Ectodermal cell (in vitro differentiated cells): ENCODE results near the gene TBC1D13.
"Not testable (repeated sequence)": the region's sequence is repeated elsewhere in the genome, so short reads cannot be mapped to it uniquely, and the experiment has no call there.

Experiments used
- H3K27ac ChIP-seq: 2 replicates; pipeline ENCODE4 v1.7.0; 2013; ENCODE audit warnings: mild to moderate bottlenecking, low read depth, low read length; ENCODE audit not compliant: insufficient read depth, poor library complexity, severe bottlenecking
- H3K27me3 ChIP-seq: 2 replicates; pipeline ENCODE4 v1.7.0; 2013; ENCODE audit warnings: mild to moderate bottlenecking, low read length; ENCODE audit not compliant: insufficient read depth, control insufficient read depth, poor library complexity, severe bottlenecking
- H3K36me3 ChIP-seq: one replicate; pipeline ENCODE4 v1.7.0; 2013; ENCODE audit warnings: low read length; ENCODE audit not compliant: control insufficient read depth, insufficient read depth
- H3K4me1 ChIP-seq: one replicate; pipeline ENCODE4 v1.7.0; 2013; ENCODE audit warnings: low read length; ENCODE audit not compliant: control insufficient read depth, insufficient read depth
- H3K4me3 ChIP-seq: 2 replicates; pipeline ENCODE4 v1.7.0; 2013; ENCODE audit warnings: low read depth, low read length, control low read depth; ENCODE audit not compliant: insufficient read depth
- H3K9me3 ChIP-seq: 2 replicates; pipeline ENCODE4 v1.7.0; 2013; ENCODE audit warnings: mild to moderate bottlenecking, low read length, moderate library complexity; ENCODE audit not compliant: control insufficient read depth
- WGBS, 2 experiments: methylation state at CpG; one replicate each; pipeline ENCODE4 v1.1.7; 2013; ENCODE audit warnings: missing lambda C conversion rate in 2 of 2; 5-methylcytosine and 5-hydroxymethylcytosine counted together

Gene TBC1D13

DNA sequence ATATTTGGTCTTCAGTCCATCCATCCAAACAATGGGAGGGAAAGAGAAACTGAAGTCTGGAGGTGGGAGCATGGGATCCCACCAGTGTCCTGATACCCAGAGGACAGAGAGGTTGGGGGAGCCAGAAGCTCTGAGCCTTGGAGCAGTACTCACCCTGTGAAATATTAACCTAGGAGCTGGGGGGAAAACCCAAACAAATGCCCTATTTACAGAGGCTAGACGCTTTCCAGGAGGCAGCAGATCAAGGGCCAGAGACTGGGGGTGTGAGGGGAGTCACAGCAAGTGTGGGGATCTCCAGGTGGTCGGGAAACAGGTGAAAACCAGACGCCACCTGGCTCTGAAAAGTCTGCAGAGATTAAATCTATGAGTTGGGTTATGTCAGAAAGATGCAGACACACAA is 21.6 kb upstream of the TBC1D13 start:
- Histone ChIP-seq H3K27ac (no peak overlapping the region), H3K27me3 (no peaks in the 10 kb centered on the region), H3K4me3 (no peak overlapping the region), H3K4me1 (no peaks in the 10 kb centered on the region), H3K36me3 (no peaks in the 10 kb centered on the region), H3K9me3 (no peaks in the 10 kb centered on the region)
- WGBS, 2 experiments = 92 to 93% methylated on average over 3 of the region's 3 CpGs

DNA sequence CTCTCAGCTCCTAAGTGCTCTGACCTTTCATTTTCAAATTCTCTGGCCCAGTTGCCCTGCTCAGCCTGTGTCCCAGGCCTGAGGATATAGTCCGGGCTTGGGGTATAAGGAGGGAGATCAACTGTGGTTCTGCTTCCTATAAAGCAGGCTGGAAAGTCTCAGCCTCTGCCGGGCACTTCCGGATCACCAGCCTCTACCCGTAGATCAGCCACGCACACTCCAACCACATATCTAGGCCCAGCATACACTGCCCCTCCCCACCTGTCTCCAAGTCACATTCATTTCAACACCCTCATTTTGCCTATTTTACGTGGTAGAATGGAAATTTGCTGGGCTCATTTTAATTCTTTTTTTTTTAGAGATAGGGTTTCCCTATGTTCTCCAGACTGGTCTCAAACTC is 18.4 kb upstream of the TBC1D13 start:
- WGBS, 2 experiments = 94 to 96% methylated on average over 6 of the region's 6 CpGs

DNA sequence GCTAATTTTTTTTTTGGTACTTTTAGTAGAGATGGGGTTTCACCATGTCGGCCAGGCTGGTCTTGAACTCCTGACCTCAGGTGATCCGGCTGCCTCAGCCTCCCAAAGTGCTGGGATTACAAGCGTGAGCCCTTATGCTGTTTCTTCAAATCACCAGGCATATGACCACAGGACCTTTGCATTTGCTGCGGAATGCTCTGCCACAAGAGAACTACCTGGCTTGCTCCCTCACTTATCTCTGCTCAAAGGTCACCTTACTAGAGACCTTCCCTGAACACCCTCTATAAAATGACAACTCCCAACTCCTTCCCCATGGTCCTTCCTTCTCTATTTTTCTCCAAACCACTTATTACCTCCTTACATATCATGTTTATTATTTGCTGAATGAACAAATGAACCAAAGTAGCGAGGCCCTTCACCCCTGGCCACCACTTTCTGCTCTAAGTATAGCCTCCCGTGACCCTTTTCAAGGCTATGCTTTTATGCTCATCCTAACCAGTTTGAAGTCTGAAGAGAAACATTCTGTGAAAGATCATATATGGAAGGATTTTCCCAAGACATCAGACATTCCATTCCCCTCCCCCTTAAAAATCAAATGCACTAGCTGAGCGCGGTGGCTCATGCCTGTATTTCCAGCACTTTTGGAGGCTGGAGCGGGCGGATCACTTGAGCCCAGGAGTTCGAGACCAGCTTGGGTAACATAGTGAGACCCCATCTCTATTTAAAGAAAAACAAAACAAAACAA is 16.6 kb upstream of the TBC1D13 start:
- H3K27ac ChIP-seq = no peak overlapping the region
- H3K9me3 ChIP-seq = no peaks in the 10 kb centered on the region
- no peaks in the 10 kb centered on the region for H3K27me3 ChIP-seq
- H3K36me3 ChIP-seq = no peaks in the 10 kb centered on the region
- peaks cover 5% of the 10 kb centered on the region for H3K4me1 ChIP-seq
- WGBS, 2 experiments = 86 to 89% methylated on average over 11 of the region's 11 CpGs
- peak overlapping the region; percentile 85 for H3K4me3 ChIP-seq

More for the DNA sequence above, 18.4 kb upstream of the TBC1D13 start:
- Histone ChIP-seq H3K36me3 (no peaks in the 10 kb centered on the region), H3K27me3 (no peaks in the 10 kb centered on the region), H3K4me3 (no peak overlapping the region), H3K4me1 (peaks cover 5% of the 10 kb centered on the region), H3K9me3 (no peaks in the 10 kb centered on the region), H3K27ac (no peak overlapping the region)

DNA sequence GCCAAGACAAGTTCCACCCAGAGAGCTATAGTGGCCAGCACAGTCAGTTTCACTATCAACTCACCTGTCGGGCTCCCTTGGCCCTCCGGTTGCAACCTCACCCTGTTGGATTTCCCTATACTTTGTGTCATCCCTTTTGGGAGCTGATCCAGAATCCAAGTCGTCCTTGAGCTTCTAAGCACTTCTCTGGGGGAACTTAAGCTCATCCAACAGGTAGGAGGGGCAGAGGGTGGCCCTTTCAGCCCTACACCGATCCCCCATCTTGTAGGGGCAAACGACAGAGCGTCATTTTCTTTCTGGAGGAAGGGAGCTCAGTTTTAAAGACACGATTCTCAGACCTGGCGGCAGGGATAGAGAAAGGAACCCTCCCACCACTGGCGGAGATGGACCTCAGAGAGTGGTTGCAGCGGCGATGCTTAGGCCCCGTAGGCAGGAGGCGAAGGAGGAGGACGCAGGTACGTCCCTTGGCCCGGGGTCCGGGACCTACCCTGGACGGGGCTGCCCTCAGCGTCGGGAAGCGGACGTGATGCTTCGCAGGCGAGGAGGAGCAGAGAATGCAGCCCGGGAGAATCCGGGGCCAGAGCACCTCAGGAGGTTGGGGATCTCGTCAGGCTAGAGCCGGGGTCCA is 15.8 kb upstream of the TBC1D13 start:
- Histone ChIP-seq H3K27me3 (no peaks in the 10 kb centered on the region), H3K4me1 (peaks cover 5% of the 10 kb centered on the region), H3K9me3 (no peaks in the 10 kb centered on the region), H3K4me3 (peak overlapping the region; percentile 85), H3K27ac (peak overlapping the region; percentile 77), H3K36me3 (no peaks in the 10 kb centered on the region)
- 4% methylated on average over 28 of the region's 28 CpGs for whole genome bisulfite sequencing, 2 experiments

- no peaks in the 10 kb centered on the region for H3K36me3 ChIP-seq
- no peaks in the 10 kb centered on the region for H3K27me3 ChIP-seq
- H3K4me3 ChIP-seq = peak within 1 kb of the TSS; percentile 85
- H3K9me3 ChIP-seq = no peaks in the 10 kb centered on the region
- peaks cover 5% of the 10 kb centered on the region for H3K4me1 ChIP-seq
- WGBS, 2 experiments = 5 to 6% methylated on average over 72 of the region's 72 CpGs
- peak within 1 kb of the TSS; percentile 77 for H3K27ac ChIP-seq
Measured at GRCh38 chr9:128771745-128772519, 15.1 kb upstream of the TBC1D13 start, which contains the start of gene ZER1. ZER1 (minus strand) TSS chr9:128771927; CDS start chr9:128755565, 16,362 bp downstream.

DNA sequence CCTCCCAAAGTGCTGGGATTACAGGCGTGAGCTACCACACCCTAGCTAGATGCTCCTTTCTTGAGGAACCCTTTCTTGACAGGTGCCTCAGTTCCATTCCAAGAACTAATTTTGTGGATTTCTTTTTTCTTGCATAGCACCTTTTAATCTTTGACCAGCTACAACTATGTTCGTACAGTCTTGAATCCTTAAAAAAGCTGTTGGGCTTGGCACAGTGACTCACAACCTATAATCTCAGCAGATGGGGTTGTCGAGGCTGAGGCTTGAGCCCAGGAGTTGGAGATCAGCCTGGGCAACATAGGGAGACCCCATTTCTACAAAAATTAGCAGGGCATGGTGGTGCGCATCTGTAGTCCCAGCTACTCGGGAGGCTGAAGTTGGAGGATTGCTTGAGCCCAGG is 14.0 kb upstream of the TBC1D13 start:
- H3K27me3 ChIP-seq = no peaks in the 10 kb centered on the region
- H3K9me3 ChIP-seq = no peaks in the 10 kb centered on the region
- H3K27ac ChIP-seq = no peak overlapping the region
- 94 to 96% methylated on average over 5 of the region's 5 CpGs for WGBS, 2 experiments
- H3K36me3 ChIP-seq = no peaks in the 10 kb centered on the region
- peaks cover 5% of the 10 kb centered on the region for H3K4me1 ChIP-seq
- no peak overlapping the region for H3K4me3 ChIP-seq

DNA sequence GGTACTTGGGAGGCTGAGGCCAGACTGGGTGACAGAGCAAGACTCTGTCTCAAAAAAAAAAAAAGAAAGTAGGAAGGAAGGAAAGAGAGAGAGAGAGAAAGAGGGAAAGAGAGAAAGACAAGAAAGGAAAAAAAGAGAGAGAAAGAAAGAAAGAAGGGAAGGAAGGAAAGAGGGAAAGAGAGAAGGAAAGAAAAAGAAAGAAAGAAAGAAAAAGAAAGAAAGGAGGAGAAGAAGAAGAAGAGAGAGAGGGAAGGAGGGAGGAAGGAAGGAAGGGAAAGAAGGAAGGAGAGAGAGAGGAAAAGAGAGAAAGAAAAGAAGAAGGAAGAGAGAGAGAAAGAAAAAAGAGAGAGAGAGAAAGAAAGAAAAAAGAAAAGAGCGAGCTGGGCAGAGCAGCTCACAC is 12.2 kb upstream of the TBC1D13 start:
- H3K4me3 ChIP-seq = no peak overlapping the region
- H3K27ac ChIP-seq = no peak overlapping the region
- no peaks in the 10 kb centered on the region for H3K27me3 ChIP-seq
- no peaks in the 10 kb centered on the region for H3K9me3 ChIP-seq
- WGBS, 2 experiments = 89 to 97% methylated on average over 1 of the region's 1 CpG
- no peaks in the 10 kb centered on the region for H3K36me3 ChIP-seq
- H3K4me1 ChIP-seq = peaks cover 5% of the 10 kb centered on the region

DNA sequence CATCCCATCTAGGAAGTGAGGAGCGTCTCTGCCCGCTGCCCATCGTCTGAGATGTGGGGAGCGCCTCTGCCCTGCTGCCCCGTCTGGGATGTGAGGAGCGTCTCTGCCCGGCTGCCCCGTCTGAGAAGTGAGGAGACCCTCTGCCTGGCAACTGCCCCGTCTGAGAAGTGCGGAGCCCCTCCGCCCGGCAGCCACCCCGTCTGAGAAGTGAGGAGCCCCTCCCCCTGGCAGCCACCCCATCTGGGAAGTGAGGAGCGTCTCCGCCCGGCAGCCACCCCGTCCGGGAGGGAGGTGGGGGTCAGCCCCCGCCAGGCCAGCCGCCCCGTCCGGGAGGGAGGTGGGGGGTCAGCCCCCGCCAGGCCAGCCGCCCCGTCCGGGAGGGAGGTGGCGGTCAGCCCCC is 7.0 kb upstream of the TBC1D13 start:
- H3K27ac ChIP-seq, H3K9me3 ChIP-seq, H3K36me3 ChIP-seq, H3K4me3 ChIP-seq, H3K27me3 ChIP-seq, H3K4me1 ChIP-seq: not testable (repeated sequence)
- 95 to 97% methylated on average over 27 of the region's 27 CpGs for WGBS, 2 experiments

- no peak overlapping the region for H3K4me3 ChIP-seq
- no peaks in the 10 kb centered on the region for H3K4me1 ChIP-seq
- WGBS, 2 experiments = 81 to 93% methylated on average over 7 of the region's 7 CpGs
- no peaks in the 10 kb centered on the region for H3K36me3 ChIP-seq
- no peaks in the 10 kb centered on the region for H3K9me3 ChIP-seq
- H3K27me3 ChIP-seq = no peaks in the 10 kb centered on the region
- H3K27ac ChIP-seq = no peak overlapping the region
Measured at GRCh38 chr9:128781187-128782070, 5.6 kb upstream of the TBC1D13 start.
